GM19463 (cell line): ENCODE data around the gene CFAP210.

Source experiments
- ATAC-seq: cut with Tn5 transposase; IDR thresholded peaks from one replicate; pipeline ENCODE4 v1.9.1; 2021; ENCODE audit warnings: mild to moderate bottlenecking, moderate library complexity; ENCODE audit not compliant: unreplicated experiment

CFAP210 gene

GRCh38 chr2:169694113-169694893 lies at the start of gene CFAP210, which contains the start of gene PHOSPHO2:
Gene CFAP210, minus strand, starts transcription at chr2:169694405. Its CDS starts 78 bp downstream, at chr2:169694327.
Gene PHOSPHO2, plus strand, starts transcription at chr2:169694469. Its CDS starts 6,503 bp downstream, at chr2:169700972.
- ATAC-seq: peak; percentile 99

- no peak for ATAC-seq
Observed at GRCh38 chr2:169743549-169743948, 49.3 kb upstream of the CFAP210 start.

- no peak for ATAC-seq
Observed at GRCh38 chr2:169739351-169739750, 45.1 kb upstream of the CFAP210 start.

- no peak for ATAC-seq
Observed at GRCh38 chr2:169738566-169739229, 44.5 kb upstream of the CFAP210 start.

- ATAC-seq: no peak
Observed at GRCh38 chr2:169736902-169737301, 42.7 kb upstream of the CFAP210 start.

- ATAC-seq: no peak
Observed at GRCh38 chr2:169735623-169736022, 41.4 kb upstream of the CFAP210 start.

GRCh38 chr2:169734169-169734847 lies 40.1 kb upstream of the CFAP210 start:
- ATAC-seq: peak; percentile 36

- ATAC-seq: no peak
Observed at GRCh38 chr2:169732583-169733358, 38.6 kb upstream of the CFAP210 start.

- no peak for ATAC-seq
Observed at GRCh38 chr2:169732075-169732474, 37.9 kb upstream of the CFAP210 start.

- ATAC-seq: no peak
Observed at GRCh38 chr2:169729274-169729605, 35.0 kb upstream of the CFAP210 start.

GRCh38 chr2:169727065-169727464 lies 32.9 kb upstream of the CFAP210 start:
- no peak for ATAC-seq

GRCh38 chr2:169721016-169721415 lies 26.8 kb upstream of the CFAP210 start:
- ATAC-seq: no peak

- ATAC-seq: no peak
Observed at GRCh38 chr2:169718930-169719504, 24.8 kb upstream of the CFAP210 start.

GRCh38 chr2:169717691-169718063 lies 23.5 kb upstream of the CFAP210 start:
- ATAC-seq: no peak

GRCh38 chr2:169716938-169717690 lies 22.9 kb upstream of the CFAP210 start:
- no peak for ATAC-seq

GRCh38 chr2:169716238-169716886 lies 22.2 kb upstream of the CFAP210 start:
- ATAC-seq: no peak

- no peak for ATAC-seq
Observed at GRCh38 chr2:169715379-169716237, 21.4 kb upstream of the CFAP210 start.

- ATAC-seq: no peak
Observed at GRCh38 chr2:169714699-169715098, 20.5 kb upstream of the CFAP210 start.

- ATAC-seq: no peak
Observed at GRCh38 chr2:169713331-169713730, 19.1 kb upstream of the CFAP210 start.
